ENCODE results near the gene BECN2. TPM values are rescaled to one million over a fixed set of nuclear protein-coding genes. Genes with fewer than 3 reads are reported as not detected.

The BECN2 gene
- total RNA-seq (2014; rRNA removed; shearing (Covaris generic)): not detected in 2 replicates

- no peak for DNase-seq (ENCODE audit: low read depth)
These were observed at the start of gene BECN2 for GRCh38 chr1:241957692-241958494. BECN2 (plus strand) TSS chr1:241957767; CDS start chr1:241957767, 0 bp downstream.

GRCh38 chr1:241916196-241916595 lies 41.4 kb upstream of the BECN2 start:
- no peak for DNase-seq (ENCODE audit: low read depth)

GRCh38 chr1:241917487-241917886 lies 40.1 kb upstream of the BECN2 start:
- no peak for DNase-seq (ENCODE audit: low read depth)

GRCh38 chr1:241918879-241919278 lies 38.7 kb upstream of the BECN2 start:
- peak; percentile 61 for DNase-seq (ENCODE audit: low read depth)

- DNase-seq (ENCODE audit: low read depth): peak; percentile 34
These were observed 33.3 kb upstream of the BECN2 start for GRCh38 chr1:241924080-241924808.

- peak; percentile 11 for DNase-seq (ENCODE audit: low read depth)
These were observed 31.4 kb upstream of the BECN2 start for GRCh38 chr1:241926141-241926540.

- no peak for DNase-seq (ENCODE audit: low read depth)
These were observed 30.2 kb upstream of the BECN2 start for GRCh38 chr1:241927321-241927720.

- no peak for DNase-seq (ENCODE audit: low read depth)
These were observed 24.7 kb upstream of the BECN2 start for GRCh38 chr1:241932845-241933244.

- DNase-seq (ENCODE audit: low read depth): peak; percentile 78
These were observed 23.2 kb upstream of the BECN2 start for GRCh38 chr1:241934201-241934848.

- DNase-seq (ENCODE audit: low read depth): no peak
These were observed 22.7 kb upstream of the BECN2 start for GRCh38 chr1:241934866-241935265.

GRCh38 chr1:241939798-241940197 lies 17.8 kb upstream of the BECN2 start:
- DNase-seq (ENCODE audit: low read depth): no peak

- no peak for DNase-seq (ENCODE audit: low read depth)
These were observed 14.8 kb upstream of the BECN2 start for GRCh38 chr1:241942738-241943137.

GRCh38 chr1:241944300-241944699 lies 13.3 kb upstream of the BECN2 start:
- no peak for DNase-seq (ENCODE audit: low read depth)

- DNase-seq (ENCODE audit: low read depth): no peak
These were observed 10.2 kb upstream of the BECN2 start for GRCh38 chr1:241947354-241947753.

GRCh38 chr1:241950390-241950789 lies 7.2 kb upstream of the BECN2 start:
- DNase-seq (ENCODE audit: low read depth): peak; percentile 24

- DNase-seq (ENCODE audit: low read depth): no peak
These were observed 4.6 kb downstream of the BECN2 start for GRCh38 chr1:241962153-241962552.

GRCh38 chr1:241963722-241964121 lies 6.2 kb downstream of the BECN2 start:
- no peak for DNase-seq (ENCODE audit: low read depth)

GRCh38 chr1:241964550-241965282 lies 7.1 kb downstream of the BECN2 start:
- DNase-seq (ENCODE audit: low read depth): peak; percentile 33

- DNase-seq (ENCODE audit: low read depth): no peak
These were observed 11.0 kb downstream of the BECN2 start for GRCh38 chr1:241968611-241969010.

GRCh38 chr1:241972703-241973369 lies 15.3 kb downstream of the BECN2 start:
- peak; percentile 52 for DNase-seq (ENCODE audit: low read depth)

GRCh38 chr1:241976229-241976628 lies 18.7 kb downstream of the BECN2 start:
- DNase-seq (ENCODE audit: low read depth): no peak
